K562 (cell line): ENCODE measurements around the gene OTUD5. TPM values are rescaled to one million over a fixed set of nuclear protein-coding genes. Genes with fewer than 3 reads are reported as not detected.

Source experiments
- CREB3 ChIP-seq: fragments of 450-650 bp; conservative IDR thresholded peaks from 2 replicates; pipeline ENCODE4 v1.6.1; 2016; ENCODE audit warnings: missing genetic modification characterization, low read depth, mild to moderate bottlenecking, missing compliant biosample characterization, moderate library complexity
- FOXJ3 ChIP-seq: sonication (generic); formaldehyde crosslinking; IDR thresholded peaks from 2 replicates; pipeline ENCODE4 v1.4.0; 2020; ENCODE audit warnings: mild to moderate bottlenecking, missing genetic modification reagents
- FOXK2 ChIP-seq, 2 experiments: fragments of 450-650 bp; IDR thresholded peaks in 1 of 2; conservative IDR thresholded peaks in 1 of 2; 2 replicates each; pipeline ENCODE4 v1.6.1; 2016; ENCODE audit warnings: low read depth in 2 of 2, mild to moderate bottlenecking in 1 of 2
- IRF9 ChIP-seq: fragments of 450-650 bp; IDR thresholded peaks from 2 replicates; pipeline ENCODE4 v1.6.1; 2016; ENCODE audit warnings: missing biosample characterization, missing genetic modification characterization
- KLF16 ChIP-seq: IDR thresholded peaks from 2 replicates; pipeline ENCODE4 v1.6.1; 2016; ENCODE audit warnings: antibody characterized with exemption
- MTA2 ChIP-seq: fragments of 450-650 bp; IDR thresholded peaks from 2 replicates; pipeline ENCODE4 v1.6.1; 2016; ENCODE audit warnings: low read depth
- NFRKB ChIP-seq: fragments of 450-650 bp; IDR thresholded peaks from 2 replicates; pipeline ENCODE4 v1.6.1; 2016; ENCODE audit warnings: low read depth
- NR3C1 ChIP-seq: sonication (generic); formaldehyde crosslinking; IDR thresholded peaks from 2 replicates; pipeline ENCODE4 v1.8.1; 2022; ENCODE audit warnings: missing genetic modification reagents
- NRF1 ChIP-seq, 2 experiments: fragments of 450-650 bp; IDR thresholded peaks in 1 of 2; conservative IDR thresholded peaks in 1 of 2; 2 replicates each; pipeline ENCODE4 v1.6.1; 2014; ENCODE audit warnings: mild to moderate bottlenecking in 2 of 2
- POLR2A ChIP-seq: fragments of 450-650 bp; conservative IDR thresholded peaks from 2 replicates; pipeline ENCODE4 v1.6.1; 2016
- RBFOX2 ChIP-seq: fragments of 200-400 bp; formaldehyde crosslinking; IDR thresholded peaks from 2 replicates; pipeline ENCODE4 v1.6.1; 2017; ENCODE audit warnings: low read depth, mild to moderate bottlenecking, low read length, moderate library complexity
- TEAD4 ChIP-seq, 2 experiments: sonication (generic) in 1 of 2; formaldehyde crosslinking in 1 of 2; IDR thresholded peaks; 2 replicates each; pipeline versions ENCODE4 v1.6.1 to v1.8.0; 2012 to 2022; ENCODE audit warnings: borderline replicate concordance in 1 of 2, inconsistent platforms in 1 of 2, low read length in 1 of 2, mild to moderate bottlenecking in 1 of 2, missing genetic modification reagents in 1 of 2
- ZNF133 ChIP-seq: fragments of 250-450 bp; sonication (Bioruptor Pico); IDR thresholded peaks from 2 replicates; pipeline ENCODE4 v1.4.0; 2020; ENCODE audit warnings: mild to moderate bottlenecking
- ZNF274 ChIP-seq: IDR thresholded peaks from 2 replicates; pipeline ENCODE4 v1.6.1; 2011; ENCODE audit warnings: low read depth, mild to moderate bottlenecking, low read length, moderate library complexity, borderline replicate concordance
- ZNF589 ChIP-seq: fragments of 200-800 bp; sonication (Bioruptor generic); IDR thresholded peaks from 2 replicates; pipeline ENCODE4 v1.6.1; 2016; ENCODE audit warnings: low read depth, missing genetic modification characterization, missing compliant biosample characterization
- polyA plus RNA-seq, 8 experiments: library from polyadenylated mRNA; depleted of rRNA in 4 of 8; stranded (reverse) in 5 of 8; unstranded in 3 of 8; fragments of >200 nt; fragmentation: Nextera tagmentation in 2 of 8; fragmentation: Illumina TruSeq in 1 of 8; extraction: Ambion mirVana in 2 of 8; extraction: Trizol in 1 of 8; gene quantifications; 2 replicates each; pipeline versions ENCODE4 v1.2.1 to v1.2.3, GENCODE V29; 2011 to 2014; ENCODE audit warnings: inconsistent platforms in 1 of 8, missing spikeins in 1 of 8
- total RNA-seq, 7 experiments: library from RNA; depleted of rRNA in 6 of 7; stranded (reverse); fragments of >200 nt in 6 of 7; fragmentation: Illumina TruSeq in 2 of 7; extraction: Trizol in 2 of 7; gene quantifications; 2 replicates each; pipeline versions ENCODE4 v1.2.1 to v1.2.3, GENCODE V29; 2011 to 2021; ENCODE audit warnings: low replicate concordance in 1 of 7
- TF ChIP-seq, protein P1 (sequence below): sonication (generic); formaldehyde crosslinking; IDR thresholded peaks from 2 replicates; pipeline ENCODE4 v1.8.0; 2022; ENCODE audit warnings: mild to moderate bottlenecking, low read depth, missing genetic modification reagents
- TF ChIP-seq, protein P2 (sequence below), 2 experiments: fragments of 200-800 bp in 1 of 2; sonication (Bioruptor generic) in 1 of 2; sonication (generic) in 1 of 2; formaldehyde crosslinking in 1 of 2; IDR thresholded peaks in 1 of 2; conservative IDR thresholded peaks in 1 of 2; 2 replicates each; pipeline versions ENCODE4 v1.5.0 to v1.6.1; 2016 to 2020; ENCODE audit warnings: missing compliant biosample characterization in 1 of 2, missing genetic modification characterization in 1 of 2, missing genetic modification reagents in 1 of 2
- TF ChIP-seq, protein P3 (sequence below), 2 experiments: fragments of 450-650 bp in 1 of 2; IDR thresholded peaks; 2 replicates each; pipeline ENCODE4 v1.6.1; 2011 to 2017; ENCODE audit warnings: low read depth in 2 of 2, antibody characterized with exemption in 1 of 2, borderline replicate concordance in 1 of 2, low read length in 1 of 2, mild to moderate bottlenecking in 1 of 2, mixed read lengths in 1 of 2; ENCODE audit not compliant: control insufficient read depth in 1 of 2

Gene OTUD5
- total and polyA plus RNA-seq, 9 of the 15 experiments (the other 6 are each of a cell fraction or from before 2014, with no cell fraction given) = 3.6 to 102 (median 59.0) TPM

- no peak for TF ChIP-seq ZNF274
- TF ChIP-seq, protein P1, sequence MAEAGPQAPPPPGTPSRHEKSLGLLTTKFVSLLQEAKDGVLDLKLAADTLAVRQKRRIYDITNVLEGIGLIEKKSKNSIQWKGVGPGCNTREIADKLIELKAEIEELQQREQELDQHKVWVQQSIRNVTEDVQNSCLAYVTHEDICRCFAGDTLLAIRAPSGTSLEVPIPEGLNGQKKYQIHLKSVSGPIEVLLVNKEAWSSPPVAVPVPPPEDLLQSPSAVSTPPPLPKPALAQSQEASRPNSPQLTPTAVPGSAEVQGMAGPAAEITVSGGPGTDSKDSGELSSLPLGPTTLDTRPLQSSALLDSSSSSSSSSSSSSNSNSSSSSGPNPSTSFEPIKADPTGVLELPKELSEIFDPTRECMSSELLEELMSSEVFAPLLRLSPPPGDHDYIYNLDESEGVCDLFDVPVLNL = no peak
- peak; percentile 47; the same call in 1 of the 2 replicates for TF ChIP-seq TEAD4 (IDR thresholded peaks at IDR 0.05; ENCODE audit: low read length)
- no peak for TF ChIP-seq TEAD4 (CRISPR knock-in tag; IDR thresholded peaks at IDR 0.05; ENCODE audit: borderline replicate concordance)
- TF ChIP-seq KLF16 = no peak
- no peak for TF ChIP-seq CREB3 (tag)
- TF ChIP-seq NFRKB = peak; percentile 65; the same call in 1 of the 2 replicates
- no peak for TF ChIP-seq ZNF589 (CRISPR knock-in tag)
- TF ChIP-seq NRF1 (conservative IDR thresholded peaks at IDR 0.05 in 1 of 2, IDR thresholded peaks at IDR 0.05 in 1 of 2) = peak; percentile 93 to 95
- TF ChIP-seq NR3C1 (CRISPR knock-in tag) = no peak
- TF ChIP-seq, protein P2, sequence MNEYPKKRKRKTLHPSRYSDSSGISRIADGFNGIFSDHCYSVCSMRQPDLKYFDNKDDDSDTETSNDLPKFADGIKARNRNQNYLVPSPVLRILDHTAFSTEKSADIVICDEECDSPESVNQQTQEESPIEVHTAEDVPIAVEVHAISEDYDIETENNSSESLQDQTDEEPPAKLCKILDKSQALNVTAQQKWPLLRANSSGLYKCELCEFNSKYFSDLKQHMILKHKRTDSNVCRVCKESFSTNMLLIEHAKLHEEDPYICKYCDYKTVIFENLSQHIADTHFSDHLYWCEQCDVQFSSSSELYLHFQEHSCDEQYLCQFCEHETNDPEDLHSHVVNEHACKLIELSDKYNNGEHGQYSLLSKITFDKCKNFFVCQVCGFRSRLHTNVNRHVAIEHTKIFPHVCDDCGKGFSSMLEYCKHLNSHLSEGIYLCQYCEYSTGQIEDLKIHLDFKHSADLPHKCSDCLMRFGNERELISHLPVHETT (CRISPR knock-in tag; conservative IDR thresholded peaks at IDR 0.05 in 1 of 2, IDR thresholded peaks at IDR 0.05 in 1 of 2) = peak in 1 of 2 experiments; percentile 48; a peak in 1 of 4 replicates
- TF ChIP-seq FOXK2 (conservative IDR thresholded peaks at IDR 0.05 in 1 of 2, IDR thresholded peaks at IDR 0.05 in 1 of 2; ENCODE audit: low read depth in 2 of 2) = peak; percentile 22 to 99; a peak in 2 of 4 replicates
- TF ChIP-seq FOXJ3 (CRISPR knock-in tag) = no peak
- no peak for TF ChIP-seq IRF9 (tag)
- TF ChIP-seq RBFOX2 = peak; percentile 85
- TF ChIP-seq ZNF133 = no peak
- TF ChIP-seq, protein P3, sequence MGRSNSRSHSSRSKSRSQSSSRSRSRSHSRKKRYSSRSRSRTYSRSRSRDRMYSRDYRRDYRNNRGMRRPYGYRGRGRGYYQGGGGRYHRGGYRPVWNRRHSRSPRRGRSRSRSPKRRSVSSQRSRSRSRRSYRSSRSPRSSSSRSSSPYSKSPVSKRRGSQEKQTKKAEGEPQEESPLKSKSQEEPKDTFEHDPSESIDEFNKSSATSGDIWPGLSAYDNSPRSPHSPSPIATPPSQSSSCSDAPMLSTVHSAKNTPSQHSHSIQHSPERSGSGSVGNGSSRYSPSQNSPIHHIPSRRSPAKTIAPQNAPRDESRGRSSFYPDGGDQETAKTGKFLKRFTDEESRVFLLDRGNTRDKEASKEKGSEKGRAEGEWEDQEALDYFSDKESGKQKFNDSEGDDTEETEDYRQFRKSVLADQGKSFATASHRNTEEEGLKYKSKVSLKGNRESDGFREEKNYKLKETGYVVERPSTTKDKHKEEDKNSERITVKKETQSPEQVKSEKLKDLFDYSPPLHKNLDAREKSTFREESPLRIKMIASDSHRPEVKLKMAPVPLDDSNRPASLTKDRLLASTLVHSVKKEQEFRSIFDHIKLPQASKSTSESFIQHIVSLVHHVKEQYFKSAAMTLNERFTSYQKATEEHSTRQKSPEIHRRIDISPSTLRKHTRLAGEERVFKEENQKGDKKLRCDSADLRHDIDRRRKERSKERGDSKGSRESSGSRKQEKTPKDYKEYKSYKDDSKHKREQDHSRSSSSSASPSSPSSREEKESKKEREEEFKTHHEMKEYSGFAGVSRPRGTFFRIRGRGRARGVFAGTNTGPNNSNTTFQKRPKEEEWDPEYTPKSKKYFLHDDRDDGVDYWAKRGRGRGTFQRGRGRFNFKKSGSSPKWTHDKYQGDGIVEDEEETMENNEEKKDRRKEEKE (IDR thresholded peaks at IDR 0.05; ENCODE audit: borderline replicate concordance in 1 of 2, control insufficient read depth in 1 of 2, low read depth in 2 of 2, low read length in 1 of 2) = peak in 1 of 2 experiments; percentile 96; a peak in 2 of 4 replicates
- TF ChIP-seq POLR2A = peak; percentile 87
- TF ChIP-seq MTA2 = no peak
These were observed 44.9 kb upstream of the OTUD5 start, which contains the start of gene GRIPAP1 (continued) for GRCh38 chrX:49002091-49002935.
